Measurements from ENCODE around the gene HSPA4L.

Gene HSPA4L

DNA sequence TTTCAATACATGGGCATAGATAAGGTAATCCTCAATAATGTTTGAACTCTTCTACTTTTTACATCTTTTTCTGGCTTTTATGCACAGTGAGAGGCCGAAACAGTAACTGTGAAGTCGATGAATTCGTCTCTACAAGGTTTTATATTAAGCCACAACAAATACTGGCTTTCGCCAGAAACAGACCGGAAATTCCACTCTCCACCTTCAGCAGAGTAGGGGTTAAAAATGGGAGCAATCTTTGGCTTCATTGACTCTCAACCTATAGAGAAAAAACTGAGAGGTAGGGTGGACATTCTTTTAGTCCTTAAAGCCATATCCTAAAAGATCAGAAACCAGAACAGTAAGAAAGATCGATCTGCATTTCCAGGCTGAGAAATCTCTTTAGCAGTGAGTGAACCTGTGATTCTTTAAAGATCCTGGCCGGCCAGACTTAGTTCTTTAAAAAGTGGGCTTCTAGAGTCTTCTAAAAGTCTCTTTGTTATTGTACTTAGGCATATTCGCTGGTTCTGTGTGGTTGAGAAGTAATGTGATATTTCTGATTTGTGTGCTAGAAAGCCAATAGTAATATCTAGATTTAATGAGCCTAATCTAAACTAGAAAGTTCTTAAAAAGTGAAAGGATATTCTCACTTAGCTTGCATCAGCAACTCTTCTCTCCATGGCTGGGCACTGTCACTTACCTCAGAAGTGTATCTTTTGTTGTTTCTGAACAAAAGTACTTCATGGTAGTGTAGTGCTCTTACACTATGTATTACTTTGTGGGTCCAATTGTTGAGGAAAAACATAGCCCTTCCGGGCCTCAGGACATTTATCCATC lies 2.0 kb downstream of the HSPA4L start:
- DNase-seq, result no peak

DNA sequence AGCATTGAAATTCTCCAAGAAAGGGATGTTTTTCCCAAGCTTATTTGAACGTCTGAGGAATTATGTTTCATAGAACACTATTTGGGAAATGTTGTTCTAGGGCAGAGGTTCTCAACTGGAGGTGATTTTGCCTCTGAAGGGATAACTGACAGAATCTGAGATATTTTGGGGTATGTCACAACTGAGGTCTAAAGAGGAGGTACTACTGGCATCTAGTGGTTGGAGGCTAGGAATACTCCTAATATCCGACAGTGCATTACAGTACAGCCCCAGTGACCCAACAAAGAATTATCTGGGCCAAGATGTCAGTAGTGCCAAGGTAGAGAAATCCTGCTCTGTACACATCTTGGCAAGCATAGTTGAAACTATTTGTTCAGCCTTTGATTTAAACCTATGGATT lies 6.4 kb downstream of the HSPA4L start:
- DNase-seq, result no peak

DNA sequence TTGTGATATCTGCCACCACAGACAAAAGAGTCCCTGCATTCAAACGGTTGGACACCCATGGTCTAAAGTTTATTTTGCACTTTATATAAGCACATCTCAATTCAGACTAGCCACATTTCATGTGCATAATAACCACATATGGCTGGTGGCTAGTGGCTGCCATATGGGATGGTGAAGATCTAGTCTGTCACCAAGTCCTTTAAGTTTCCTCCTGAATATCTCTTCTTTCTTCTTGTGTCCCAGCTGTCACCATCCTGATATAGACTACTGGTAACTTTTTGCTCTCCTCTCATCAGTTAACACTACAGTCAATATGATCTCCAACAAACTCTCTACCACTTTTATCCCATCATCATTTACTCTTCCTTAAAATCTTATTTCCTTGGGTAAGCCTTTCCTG lies 9.3 kb downstream of the HSPA4L start:
- DNase-seq, result no peak

DNA sequence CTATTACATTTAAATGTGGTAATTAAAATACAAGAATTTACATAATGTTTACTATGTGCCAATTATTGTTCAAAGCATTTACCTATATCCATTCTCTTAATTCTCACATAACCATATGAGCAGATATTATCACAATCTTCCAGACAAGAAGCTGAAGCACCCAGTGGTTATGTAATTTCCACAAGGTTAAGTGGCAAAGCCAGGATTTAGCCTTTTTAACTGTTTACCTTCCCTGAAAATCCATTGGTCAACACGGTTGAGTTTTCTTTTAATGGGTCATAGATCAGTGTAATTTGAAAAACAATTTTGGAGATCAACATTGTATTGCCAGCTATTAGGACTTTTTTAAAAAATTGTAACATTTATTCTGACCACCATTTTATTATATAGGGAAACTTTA lies 11.4 kb downstream of the HSPA4L start:
- DNase-seq, result no peak

DNA sequence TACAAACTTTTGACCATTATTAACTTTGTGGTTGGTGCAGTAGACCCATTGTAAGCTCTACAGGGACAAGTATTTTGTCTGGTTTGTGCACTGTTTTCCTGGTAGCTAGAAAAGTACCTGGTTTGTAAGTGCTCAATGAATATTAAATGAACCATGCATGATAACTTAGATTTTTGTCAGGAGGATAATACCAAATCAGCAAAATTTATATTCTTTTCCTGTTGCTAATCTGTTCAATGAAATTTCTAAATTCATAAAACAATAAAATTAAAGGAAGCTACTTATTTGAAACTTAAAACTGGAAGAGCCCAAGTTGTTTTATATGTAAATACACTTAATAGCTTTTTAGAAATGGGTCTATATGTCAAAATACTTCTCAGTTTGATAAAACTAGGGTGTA lies 17.6 kb downstream of the HSPA4L start:
- no peak for DNase-seq

DNA sequence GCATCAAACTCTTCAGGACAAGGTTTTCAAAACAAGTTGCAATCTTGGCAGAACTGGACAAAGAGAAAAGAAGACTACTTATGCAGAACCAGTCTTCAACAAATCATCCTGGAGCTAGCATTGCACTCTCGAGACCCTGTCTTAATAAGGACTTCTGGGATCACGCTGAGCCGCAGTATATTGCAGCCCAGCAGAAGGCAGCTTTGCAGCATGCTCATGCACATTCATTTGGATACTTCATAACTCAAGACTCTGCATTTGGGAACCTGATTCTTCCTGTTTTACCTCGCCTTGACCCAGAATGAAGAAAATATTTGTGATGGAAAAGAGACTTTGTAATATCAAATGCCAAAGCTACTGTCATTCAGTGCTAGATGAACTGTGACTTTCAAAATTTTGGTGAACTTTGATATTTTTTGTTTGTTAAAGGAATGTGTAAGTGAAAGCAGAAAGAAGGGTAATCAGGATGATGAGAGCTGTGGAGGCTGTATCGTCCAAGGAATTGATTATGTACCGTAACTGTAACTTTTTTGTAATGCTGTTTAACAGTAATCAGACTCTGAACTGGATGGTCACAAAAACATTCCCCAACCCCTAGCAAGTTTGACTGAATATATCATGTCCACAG lies 27.2 kb downstream of the HSPA4L start:
- no peak for DNase-seq

DNA sequence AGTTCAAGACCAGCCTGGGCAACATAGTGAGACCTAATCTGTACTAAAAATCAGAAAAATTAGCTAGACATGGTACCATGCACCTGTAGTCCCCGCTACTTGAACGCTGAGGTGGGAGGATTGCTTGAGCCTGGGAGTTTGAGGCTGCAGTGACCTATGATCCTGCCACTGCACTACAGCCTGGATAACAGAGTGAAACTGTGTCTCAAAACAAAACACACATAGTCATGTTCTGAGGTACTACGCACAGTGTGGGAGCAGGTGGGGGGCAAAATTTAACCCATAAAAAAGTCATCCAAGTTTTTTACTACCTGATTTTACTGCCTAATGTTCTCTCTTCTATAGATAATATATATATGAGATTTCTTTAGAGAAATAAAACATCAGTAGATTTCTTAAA lies 28.4 kb downstream of the HSPA4L start:
- DNase-seq, result no peak

DNA sequence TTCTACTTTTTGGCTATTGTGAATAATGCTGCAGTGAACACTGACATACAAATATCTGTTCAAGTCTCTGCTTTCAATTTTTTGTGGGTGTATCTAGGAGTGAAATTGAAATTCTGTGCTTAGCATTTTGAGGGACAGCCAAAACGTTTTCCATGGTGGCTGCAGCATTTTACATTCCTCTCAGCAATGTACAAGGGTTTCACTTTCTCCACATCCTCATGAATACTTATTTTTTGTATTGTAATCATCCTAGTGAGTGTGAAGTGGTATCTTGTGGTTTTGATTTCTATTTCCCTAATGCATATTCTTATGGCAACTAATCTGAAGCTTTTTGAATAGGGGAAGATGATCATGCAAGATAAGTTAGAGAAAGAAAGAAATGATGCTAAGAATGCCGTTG lies 40.3 kb downstream of the HSPA4L start:
- no peak for DNase-seq

DNA sequence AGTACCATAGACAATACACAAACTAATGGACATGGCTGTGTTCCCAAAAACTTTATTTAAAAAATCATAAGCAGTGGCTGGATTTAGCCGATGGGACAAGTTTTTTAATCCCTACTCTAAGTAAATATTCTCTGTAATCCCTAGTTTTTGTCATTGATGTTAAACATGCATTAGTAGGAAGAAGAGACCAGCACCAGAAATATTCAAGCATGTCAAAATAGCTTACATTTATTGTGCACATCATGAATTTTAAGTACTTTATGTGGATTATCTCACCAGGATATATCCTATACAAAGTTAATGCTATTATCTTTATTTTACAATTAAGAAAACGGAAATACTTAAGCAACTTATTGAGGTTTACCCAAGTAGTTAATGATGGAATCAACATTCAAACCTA lies 46.0 kb downstream of the HSPA4L start:
- DNase-seq, result no peak

DNA sequence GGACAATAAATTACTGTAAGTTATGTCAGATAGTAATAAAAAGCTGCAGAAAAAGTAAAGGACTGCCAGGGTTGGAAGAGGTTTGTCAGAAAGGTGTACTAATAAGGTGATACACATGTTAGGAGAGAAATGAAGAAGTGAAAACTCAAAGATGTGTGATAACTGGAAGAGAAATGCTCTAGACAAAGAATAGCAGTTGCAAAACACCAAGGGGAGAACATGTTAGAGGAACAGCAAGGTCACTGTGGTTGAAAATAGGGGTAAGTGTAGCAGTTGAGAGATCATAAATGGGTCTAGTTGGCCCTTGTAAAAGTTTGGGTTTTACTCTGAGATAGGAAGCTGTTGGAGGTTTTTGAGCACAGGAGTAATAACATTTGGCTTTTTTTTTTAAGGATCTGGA lies 46.9 kb downstream of the HSPA4L start:
- no peak for DNase-seq

DNA sequence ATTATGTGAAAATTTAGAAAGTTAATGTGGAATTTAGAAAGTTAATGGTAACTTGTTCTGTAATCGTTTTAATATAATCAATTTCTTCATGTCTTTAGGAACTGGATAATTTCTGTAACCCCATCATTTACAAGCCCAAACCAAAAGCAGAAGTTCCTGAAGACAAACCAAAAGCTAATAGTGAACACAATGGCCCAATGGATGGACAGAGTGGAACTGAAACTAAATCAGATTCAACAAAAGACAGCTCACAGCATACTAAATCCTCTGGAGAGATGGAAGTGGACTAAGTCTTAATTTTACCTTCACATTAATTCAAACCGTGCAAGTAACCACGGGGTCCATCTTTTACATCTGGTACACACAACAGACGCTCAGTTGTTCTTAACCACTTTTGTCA lies 50.5 kb downstream of the HSPA4L start:
- DNase-seq, result no peak

DNA sequence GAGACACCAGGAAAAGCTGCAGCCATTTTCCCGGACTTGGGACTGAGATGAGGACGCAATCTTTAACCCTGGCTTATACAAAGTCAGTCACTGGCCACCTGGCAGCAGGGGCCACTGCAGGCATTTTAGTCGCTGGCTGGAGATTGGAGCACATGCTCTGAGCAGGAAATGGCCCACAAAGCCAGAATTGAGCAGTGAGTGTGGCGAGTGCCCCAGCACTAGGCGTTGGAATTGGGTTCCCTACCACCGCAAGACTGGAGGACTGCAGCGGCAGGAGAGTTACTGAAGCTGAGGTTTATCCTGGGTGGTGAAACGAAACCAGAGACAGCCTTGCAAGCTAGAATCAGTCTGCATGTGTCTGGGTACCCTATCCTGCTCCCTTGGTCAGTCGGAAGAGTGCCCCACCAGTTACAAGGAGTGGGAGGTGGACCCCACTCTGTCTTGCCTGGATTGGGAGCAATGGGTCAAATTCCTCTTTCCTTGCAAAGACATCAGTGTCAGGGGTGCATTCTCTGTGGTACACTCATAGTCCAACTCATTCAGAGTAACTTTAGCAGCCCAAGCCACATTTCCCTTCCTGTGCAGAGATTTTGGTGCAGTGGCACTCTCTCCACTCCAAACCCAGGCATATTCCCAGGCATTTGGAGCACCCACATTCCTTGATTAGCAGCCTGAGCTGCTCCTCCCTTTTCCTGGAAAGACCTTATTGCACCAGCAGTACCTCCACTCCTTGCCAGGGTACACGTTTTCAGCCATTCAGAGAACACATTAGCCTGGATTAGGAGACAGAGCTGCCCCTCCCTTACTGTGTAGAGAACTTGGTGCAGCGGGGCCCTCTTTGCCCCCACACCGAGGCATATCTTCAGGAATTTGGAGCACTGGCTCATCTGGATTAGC lies 61.8 kb downstream of the HSPA4L start:
- no peak for DNase-seq

DNA sequence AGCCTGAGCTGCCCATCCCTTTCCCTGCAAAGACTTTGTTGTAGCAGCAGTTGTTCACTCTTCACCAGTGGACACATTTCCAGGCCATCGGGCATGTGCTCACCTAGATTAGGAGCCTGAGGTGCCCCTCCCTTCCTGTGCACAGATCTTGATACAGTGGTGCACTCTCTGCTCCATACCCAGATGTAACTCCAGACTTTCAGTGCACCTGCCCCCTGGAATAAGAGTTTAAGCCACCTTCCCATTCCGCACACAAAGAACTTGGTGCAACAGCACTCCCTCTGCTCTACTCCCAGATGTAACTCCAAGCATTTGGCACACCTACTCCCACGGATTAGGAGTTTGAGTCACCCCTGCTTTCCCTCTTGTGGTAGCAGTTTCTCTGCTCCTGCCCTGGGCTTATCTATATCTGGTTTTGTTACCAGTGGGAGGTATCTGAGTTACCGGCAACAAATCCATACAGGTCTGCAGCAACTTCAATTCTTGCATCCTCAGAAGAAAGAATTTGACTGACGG lies 62.5 kb downstream of the HSPA4L start:
- no peak for DNase-seq

DNA sequence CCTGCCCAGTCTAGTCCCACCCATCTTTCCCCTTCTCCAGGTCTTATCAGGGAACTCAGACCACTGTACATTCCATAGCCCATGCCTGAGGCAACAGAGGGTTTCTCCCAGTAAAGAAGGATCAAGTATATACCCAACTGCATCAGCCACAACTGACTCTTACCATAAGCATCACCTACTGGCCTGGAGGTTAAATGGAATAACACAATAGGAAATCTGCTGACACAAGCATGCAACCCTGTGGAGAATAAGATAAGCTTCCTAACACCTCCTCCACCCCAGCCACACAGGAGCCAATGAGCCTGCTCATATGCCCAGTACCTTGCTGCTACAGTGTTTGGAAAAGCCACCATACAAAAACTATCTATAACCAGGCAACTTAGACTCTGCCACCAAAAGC lies 63.9 kb downstream of the HSPA4L start:
- DNase-seq, result no peak

DNA sequence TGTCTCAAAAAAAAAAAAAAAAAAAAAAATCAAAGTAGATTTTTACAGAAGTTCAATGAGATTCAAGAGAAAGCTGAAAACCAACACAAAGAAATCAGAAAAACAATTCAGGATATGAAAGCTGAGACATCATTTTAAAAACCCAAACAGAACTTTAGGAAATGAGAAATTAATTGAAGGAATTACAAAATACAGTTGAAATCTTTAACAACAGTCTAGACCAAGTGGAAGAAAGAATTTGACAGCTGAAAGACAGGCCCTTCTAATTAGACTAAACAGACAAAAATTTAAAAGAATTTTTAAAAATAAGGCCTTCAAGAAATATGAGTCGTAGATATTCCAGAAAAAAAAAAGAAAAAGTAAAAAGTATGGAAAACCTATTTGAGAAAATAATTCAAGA lies 64.6 kb downstream of the HSPA4L start:
- no peak for DNase-seq

DNA sequence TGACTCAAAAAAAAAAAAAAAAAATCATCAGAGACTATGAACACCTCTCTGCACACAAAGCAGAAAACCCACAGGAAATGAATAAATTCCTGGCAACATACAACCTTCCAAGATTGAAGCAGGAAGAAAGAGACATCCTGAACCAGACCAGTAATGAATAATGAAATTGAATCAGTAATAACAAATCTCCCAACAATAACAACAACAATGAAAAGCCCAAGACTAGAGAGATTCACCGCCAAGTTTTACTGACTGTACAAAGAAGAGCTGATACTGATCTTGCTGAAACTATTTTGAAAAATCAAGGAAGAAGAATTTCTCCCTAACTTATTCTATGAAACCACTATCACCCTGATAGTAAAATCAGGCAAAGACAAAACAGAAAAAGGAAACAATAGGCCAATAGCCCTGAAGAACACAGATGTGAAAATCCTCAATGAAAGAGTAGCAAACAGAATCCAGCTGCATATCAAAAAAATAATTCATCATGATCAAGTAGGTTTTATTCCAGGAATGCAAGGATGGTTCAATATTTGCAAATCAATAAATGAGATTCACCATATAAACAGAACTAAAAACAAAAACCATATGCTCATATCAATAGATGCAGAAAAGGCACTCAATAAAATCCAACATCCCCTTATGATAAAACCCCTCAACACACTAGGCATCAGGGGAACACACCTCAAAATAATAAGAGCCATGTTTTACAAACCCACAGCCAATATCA lies 67.5 kb downstream of the HSPA4L start:
- DNase-seq, result no peak

DNA sequence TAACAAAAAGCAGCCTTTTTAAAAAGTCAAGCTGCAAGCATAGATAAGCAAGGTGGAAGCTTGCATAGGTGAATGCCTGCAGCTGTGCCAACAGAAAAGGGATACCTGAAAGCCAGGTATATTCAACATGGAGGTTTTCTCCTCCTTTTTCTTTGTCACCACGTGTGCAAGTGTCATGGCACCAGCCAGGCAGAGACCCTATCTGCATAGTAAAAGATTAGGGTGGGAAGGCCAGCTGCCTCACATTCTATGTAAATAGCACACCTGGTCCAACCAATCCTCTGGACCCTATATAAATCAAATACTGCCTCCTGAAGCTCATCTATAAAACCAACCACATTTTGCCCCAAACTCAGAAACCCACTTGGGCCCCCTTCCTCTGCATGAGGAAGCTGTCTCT lies 70.5 kb downstream of the HSPA4L start:
- DNase-seq, result no peak

DNA sequence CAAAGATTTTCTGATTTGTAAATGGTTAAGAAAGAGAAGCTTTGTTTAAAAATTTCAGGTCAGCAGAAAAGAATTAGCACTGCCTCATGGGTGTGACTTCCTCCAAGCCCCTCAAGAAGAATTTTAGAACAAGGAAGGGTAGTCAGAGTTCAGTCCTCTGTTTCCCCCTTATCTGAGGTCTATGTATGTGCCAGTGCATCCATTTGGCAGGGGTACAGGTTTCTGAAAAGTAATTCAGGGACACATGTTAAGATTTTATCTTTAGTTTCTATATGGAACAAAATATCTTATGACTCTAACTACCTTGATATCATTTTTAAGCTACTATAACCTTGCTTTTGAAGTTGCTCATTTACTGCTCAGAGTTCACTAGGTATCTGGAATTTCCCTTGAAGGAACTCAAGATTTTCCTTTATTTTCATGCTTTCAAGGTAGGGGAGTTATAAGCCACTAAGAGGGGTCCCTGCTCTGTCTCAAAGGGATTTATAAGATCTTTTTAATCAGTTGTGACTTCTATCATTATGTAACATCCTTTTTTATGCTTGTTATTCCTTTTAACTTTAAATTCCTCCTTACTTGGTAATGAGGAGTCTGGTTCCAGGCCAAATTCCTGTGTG lies 74.2 kb downstream of the HSPA4L start:
- DNase-seq, result no peak

DNA sequence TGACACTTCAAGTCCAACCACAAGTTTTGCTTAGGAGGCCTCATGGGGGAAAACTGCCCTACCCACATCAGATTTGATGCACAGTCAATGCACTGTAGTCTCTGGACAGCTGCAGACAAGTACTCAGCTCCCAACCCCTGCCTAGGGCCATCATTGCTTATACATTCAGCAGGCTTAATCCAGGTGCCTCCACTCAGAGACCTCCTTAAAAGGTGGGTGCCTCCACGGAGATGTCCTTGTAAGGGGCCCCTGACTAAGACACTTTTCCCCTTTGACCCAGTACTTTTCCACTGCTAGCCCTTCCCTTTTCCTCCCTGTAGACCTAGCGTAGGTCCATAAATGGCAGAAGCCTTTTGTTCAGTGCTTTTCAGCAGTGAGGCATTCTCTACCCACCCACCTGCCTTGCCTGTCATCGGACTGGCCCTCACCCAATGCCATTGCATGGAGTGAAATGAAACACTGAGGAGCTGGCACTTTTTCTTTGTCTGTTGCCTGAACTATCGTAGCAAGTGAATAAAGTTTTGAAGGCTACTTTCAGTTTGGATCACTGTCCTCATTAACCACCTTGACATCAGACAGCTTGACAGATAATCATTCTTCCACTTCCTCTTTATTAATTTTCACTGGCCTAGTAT lies 74.8 kb downstream of the HSPA4L start:
- no peak for DNase-seq

DNA sequence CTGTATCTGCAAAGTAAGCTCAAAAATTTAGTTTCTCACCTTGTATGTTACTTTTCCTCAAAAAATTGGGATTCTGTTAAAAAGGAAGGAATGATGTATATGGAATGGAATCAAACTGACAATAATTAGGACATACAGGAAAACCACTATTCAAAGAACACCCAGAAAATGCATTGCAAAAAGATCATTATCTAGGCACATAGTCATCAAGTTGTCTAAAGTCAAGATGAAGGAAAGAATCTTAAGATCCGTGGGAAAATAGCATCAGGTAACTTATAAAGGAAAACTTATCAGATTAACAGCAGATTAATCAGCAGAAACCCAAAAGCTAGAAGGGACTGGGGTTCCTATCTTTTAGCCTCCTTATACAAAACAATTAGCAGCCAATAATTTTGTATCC lies 75.5 kb downstream of the HSPA4L start:
- no peak for DNase-seq

DNA sequence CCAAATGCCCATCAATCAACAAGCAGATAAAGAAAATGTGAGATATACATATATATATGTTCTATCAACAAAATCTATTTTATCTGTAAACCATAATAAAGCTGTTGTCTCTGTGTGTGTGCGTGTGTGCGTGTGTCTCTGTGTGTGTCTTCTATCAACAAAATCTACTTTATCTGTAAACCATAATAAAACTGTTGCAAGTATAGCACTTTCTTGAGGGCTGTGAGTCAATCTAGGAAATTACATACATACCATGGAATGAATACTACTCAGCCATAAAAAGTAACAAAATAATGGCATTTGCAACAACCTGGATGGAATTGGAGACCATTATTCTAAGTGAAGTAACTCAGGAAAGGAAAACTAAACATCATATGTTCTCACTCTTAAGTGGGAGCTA lies 86.1 kb downstream of the HSPA4L start:
- no peak for DNase-seq

DNA sequence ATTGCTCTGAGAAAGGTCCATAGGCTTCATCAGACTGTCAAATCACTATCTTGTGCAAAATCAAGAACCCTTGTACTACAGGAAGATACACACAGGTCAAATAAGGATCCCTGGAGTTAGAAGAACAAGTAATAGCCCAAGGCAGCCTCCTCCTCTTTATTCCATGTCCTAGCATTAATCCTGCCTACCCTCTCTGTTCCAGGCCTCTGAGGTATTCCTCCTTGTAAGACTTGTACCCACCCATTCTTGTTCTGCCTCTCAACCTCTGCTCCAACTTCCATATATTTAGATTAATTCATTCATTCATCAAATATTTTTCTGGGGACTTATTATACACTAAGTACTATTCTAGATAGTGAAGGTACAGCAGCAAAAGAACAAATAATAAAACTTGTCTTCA lies 88.2 kb downstream of the HSPA4L start:
- DNase-seq, result no peak
